SJCRH30 (cell line): Measurements from ENCODE around the gene CLEC4M. TPM values are rescaled to one million over a fixed set of nuclear protein-coding genes. Genes with fewer than 3 reads are reported as not detected.
"Not testable (repeated sequence)": the region's sequence is repeated elsewhere in the genome, so short reads cannot be mapped to it uniquely, and the experiment has no call there.

Source experiments
- DNase-seq, 2 experiments: peaks; one replicate each; pipeline ENCODE4 v3.0.0-alpha.2; 2015 to 2020
- H3K27ac ChIP-seq: fragments of 250-450 bp; sonication (Bioruptor Pico); 2 replicates; pipeline ENCODE4 v1.5.1; 2020; ENCODE audit warnings: mild to moderate bottlenecking, moderate library complexity
- H3K27me3 ChIP-seq: fragments of 250-450 bp; sonication (Bioruptor Pico); 2 replicates; pipeline ENCODE4 v1.5.1; 2020; ENCODE audit warnings: mild to moderate bottlenecking, moderate library complexity
- H3K36me3 ChIP-seq: fragments of 250-450 bp; sonication (Bioruptor Pico); 2 replicates; pipeline ENCODE4 v1.5.1; 2020; ENCODE audit warnings: mild to moderate bottlenecking, moderate library complexity
- H3K4me1 ChIP-seq: fragments of 250-450 bp; sonication (Bioruptor Pico); 2 replicates; pipeline ENCODE4 v1.5.1; 2020; ENCODE audit warnings: mild to moderate bottlenecking, moderate library complexity
- H3K4me3 ChIP-seq: fragments of 250-450 bp; sonication (Bioruptor Pico); 2 replicates; pipeline ENCODE4 v1.5.1; 2020; ENCODE audit warnings: mild to moderate bottlenecking, moderate library complexity
- H3K9me3 ChIP-seq: fragments of 250-450 bp; sonication (Bioruptor Pico); replicated peaks from 2 replicates; pipeline ENCODE4 v1.5.1; 2020; ENCODE audit warnings: mild to moderate bottlenecking, moderate library complexity
- total RNA-seq: library from RNA; depleted of rRNA; stranded (reverse); fragments of >200 nt; shearing (Covaris generic); gene quantifications from 2 replicates; pipeline ENCODE4 v1.2.3, GENCODE V29; 2014

The CLEC4M gene
- total RNA-seq, 1 experiment from 2014 or later = not detected

DNA sequence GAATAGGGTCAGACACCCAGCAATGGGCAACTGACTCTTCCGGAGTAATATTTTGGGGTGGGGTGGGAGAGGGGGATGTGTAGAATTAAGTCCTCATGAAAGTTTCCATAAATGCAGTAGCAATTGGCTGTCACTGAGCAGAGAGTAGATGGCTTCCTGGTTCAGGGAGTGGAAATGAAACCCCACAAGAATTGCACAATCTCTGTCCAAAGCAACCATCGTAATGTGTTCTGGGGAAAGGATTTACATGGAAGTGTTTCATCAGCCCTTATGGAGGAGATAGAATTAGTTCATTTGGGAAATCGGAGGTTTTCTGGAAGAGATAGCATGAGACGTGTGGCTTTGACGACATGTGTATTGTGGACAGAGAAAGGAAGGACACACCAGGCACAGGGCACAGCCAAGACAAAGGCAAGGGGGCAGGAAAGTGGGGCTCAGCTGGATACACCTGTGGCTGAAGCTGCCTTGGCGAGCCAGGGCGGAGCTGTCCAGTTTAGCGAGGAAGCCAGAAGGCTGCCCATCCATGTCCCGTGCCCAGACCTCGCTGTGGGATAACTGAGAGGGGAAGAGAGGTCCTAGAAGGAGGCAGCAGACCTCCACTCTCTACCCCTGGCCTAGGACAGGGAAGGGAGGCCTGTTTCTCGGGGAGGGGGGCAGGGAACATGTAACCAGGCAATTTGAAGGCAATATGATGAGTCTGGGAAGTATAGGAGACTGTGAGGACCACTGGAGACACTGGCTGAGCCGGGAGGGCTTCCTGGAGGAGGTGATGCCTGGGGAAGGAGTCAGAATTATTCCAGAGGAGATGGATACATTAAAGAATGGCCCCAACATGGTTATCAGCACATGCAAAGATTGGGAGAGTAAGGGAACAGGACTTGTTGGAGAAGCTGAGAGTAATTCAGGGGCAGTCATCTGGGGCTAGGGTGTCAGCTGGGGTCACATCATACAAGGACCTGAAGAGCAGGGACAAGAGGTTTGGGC is 28.5 kb upstream of the CLEC4M start:
- no peaks in the 10 kb centered on the region; the same call in 1 of the 2 replicates for H3K27me3 ChIP-seq

DNA sequence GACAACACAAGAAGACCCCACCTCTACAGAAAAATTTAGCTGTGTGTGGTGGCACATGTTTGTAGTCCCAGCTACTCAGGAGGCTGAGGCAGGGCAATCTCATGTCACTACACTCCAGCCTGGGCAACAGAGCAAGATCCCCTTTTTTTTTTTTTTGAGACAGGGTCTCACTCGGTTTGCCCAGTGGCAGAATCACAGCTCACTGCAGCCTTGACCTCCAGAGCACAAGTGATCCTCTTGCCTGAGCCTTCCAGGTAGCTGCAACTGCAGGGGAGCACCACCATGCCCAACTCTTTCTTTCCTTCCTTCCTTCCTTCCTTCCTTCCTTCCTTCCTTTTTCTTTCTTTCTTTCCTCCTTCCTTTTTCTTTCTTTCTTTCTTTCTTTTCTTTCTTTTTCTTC is 26.9 kb upstream of the CLEC4M start:
- no peak for DNase-seq
- Histone ChIP-seq H3K9me3 (no peaks in the 10 kb centered on the region), H3K4me1 (no peaks in the 10 kb centered on the region), H3K4me3 (no peak overlapping the region), H3K36me3 (no peaks in the 10 kb centered on the region), H3K27ac (no peak overlapping the region), H3K27me3 (no peaks in the 10 kb centered on the region; the same call in 1 of the 2 replicates)

More for the DNA sequence above, 28.5 kb upstream of the CLEC4M start:
- Histone ChIP-seq H3K36me3 (no peaks in the 10 kb centered on the region), H3K9me3 (no peaks in the 10 kb centered on the region), H3K4me3 (no peak overlapping the region), H3K4me1 (no peaks in the 10 kb centered on the region), H3K27ac (no peak overlapping the region)
- DNase-seq = no peak

DNA sequence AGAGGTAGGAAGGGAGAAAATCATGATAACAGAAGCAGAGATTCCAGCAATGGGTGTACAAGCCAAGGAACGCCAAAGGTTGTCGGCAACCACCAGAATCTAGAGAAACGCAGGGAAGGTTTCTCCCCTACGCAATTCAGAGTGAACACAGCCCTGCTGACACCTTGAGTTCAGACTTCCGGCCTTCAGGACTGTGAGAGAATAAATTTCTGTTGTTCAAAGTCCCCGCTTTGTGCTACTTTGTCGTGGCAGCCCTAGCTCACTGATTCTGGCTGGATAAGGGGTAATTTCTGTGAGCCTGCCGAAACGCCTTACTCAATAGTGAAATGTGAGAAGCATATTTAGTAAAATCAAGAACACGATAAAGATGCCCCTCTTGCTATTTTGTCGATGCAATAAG is 25.8 kb upstream of the CLEC4M start:
- no peak for DNase-seq
- Histone ChIP-seq H3K27ac (no peak overlapping the region), H3K4me1 (no peaks in the 10 kb centered on the region), H3K36me3 (no peaks in the 10 kb centered on the region), H3K27me3 (no peaks in the 10 kb centered on the region; the same call in 1 of the 2 replicates), H3K4me3 (no peak overlapping the region), H3K9me3 (no peaks in the 10 kb centered on the region)

- no peaks in the 10 kb centered on the region for H3K4me1 ChIP-seq
- no peaks in the 10 kb centered on the region for H3K9me3 ChIP-seq
- no peak overlapping the region for H3K4me3 ChIP-seq
- no peaks in the 10 kb centered on the region; the same call in 1 of the 2 replicates for H3K27me3 ChIP-seq
- DNase-seq = no peak
- no peaks in the 10 kb centered on the region for H3K36me3 ChIP-seq
- no peak overlapping the region for H3K27ac ChIP-seq
Measured at GRCh38 chr19:7738023-7738422, 25.0 kb upstream of the CLEC4M start.

DNA sequence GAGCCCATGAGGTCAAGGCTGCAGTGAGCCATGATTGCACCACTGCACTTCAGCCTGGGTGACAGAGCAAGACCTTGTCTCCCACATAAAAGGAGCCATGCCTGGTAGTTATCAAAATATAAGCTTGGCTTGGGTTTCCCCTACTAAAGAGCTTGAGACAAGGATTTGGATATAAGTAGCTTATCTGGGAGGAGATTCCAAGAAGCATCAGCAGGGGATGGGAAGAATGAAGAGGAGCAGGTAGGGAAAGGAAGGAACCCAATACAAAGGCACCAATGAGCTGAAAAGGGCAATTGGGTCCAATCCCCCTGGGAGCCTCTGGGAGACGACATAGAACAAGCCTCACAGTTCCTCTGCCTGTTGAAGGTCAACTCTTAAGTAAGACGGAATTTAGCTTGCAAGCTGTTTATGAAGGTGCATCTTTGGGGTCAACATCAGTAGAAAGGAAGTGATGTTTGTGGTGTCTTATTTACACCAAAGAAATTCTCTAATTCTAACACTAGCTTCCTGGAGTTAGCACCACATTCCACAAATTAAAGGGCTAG is 23.8 kb upstream of the CLEC4M start:
- Histone ChIP-seq H3K27me3 (no peaks in the 10 kb centered on the region; the same call in 1 of the 2 replicates), H3K4me1 (no peaks in the 10 kb centered on the region), H3K27ac (no peak overlapping the region), H3K4me3 (no peak overlapping the region), H3K9me3 (no peaks in the 10 kb centered on the region), H3K36me3 (no peaks in the 10 kb centered on the region)
- no peak for DNase-seq

GRCh38 chr19:7739801-7740681 is 23.0 kb upstream of the CLEC4M start:
- Histone ChIP-seq H3K4me3 (no peak overlapping the region), H3K27ac (no peak overlapping the region)

DNA sequence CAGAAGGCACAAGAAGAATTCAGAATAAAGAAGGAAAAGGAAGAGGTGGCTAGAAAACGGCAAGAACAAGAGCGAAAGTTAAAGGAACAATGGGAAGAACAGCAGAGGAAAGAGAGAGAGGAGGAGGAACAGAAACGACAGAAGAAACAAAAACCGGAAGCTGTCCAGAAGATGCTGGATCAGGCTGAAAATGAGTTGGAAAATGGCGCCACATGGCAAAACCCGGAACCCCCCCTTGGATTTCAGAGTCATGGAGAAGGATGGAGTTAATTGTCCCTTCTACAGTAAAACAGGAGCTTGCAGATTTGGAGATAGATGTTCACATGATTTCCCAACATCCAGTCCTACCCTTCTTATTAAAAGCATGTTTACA is 22.4 kb upstream of the CLEC4M start:
- Histone ChIP-seq H3K36me3 (no peaks in the 10 kb centered on the region), H3K4me3 (no peak overlapping the region)

More at GRCh38 chr19:7739801-7740681, 23.0 kb upstream of the CLEC4M start:
- no peak for DNase-seq
- Histone ChIP-seq H3K4me1 (no peaks in the 10 kb centered on the region), H3K36me3 (no peaks in the 10 kb centered on the region), H3K27me3 (no peaks in the 10 kb centered on the region; the same call in 1 of the 2 replicates), H3K9me3 (no peaks in the 10 kb centered on the region)

DNA sequence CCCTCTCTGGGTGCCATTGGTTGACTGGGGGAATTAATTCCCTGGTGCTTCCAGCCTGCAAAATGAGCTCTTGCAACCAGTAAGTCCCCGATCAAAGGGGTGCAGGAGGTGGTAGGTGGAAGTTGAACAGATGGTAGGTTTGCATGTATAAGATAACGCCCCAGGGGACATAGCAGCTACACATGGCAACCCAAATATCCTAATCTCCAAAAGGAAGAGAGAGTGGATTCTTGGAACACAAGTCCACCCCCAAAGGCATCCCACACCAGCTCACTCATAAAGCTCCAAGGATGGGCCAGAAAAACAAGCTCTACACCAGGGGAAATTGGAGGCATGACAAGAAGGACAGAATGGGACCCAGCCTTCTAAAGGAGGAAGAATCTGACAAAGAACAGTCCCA is 20.5 kb upstream of the CLEC4M start:
- Histone ChIP-seq H3K27ac (no peak overlapping the region), H3K27me3 (no peaks in the 10 kb centered on the region; the same call in 1 of the 2 replicates), H3K4me1 (no peaks in the 10 kb centered on the region), H3K36me3 (no peaks in the 10 kb centered on the region), H3K9me3 (no peaks in the 10 kb centered on the region), H3K4me3 (no peak overlapping the region)
- DNase-seq = no peak

More for the DNA sequence above, 22.4 kb upstream of the CLEC4M start:
- Histone ChIP-seq H3K27me3 (no peaks in the 10 kb centered on the region; the same call in 1 of the 2 replicates), H3K4me1 (no peaks in the 10 kb centered on the region), H3K9me3 (no peaks in the 10 kb centered on the region), H3K27ac (no peak overlapping the region)
- no peak for DNase-seq

GRCh38 chr19:7742991-7743390 is 20.1 kb upstream of the CLEC4M start:
- Histone ChIP-seq H3K4me3 (no peak overlapping the region), H3K27me3 (no peaks in the 10 kb centered on the region; the same call in 1 of the 2 replicates), H3K9me3 (no peaks in the 10 kb centered on the region), H3K27ac (no peak overlapping the region), H3K36me3 (no peaks in the 10 kb centered on the region), H3K4me1 (no peaks in the 10 kb centered on the region)
- DNase-seq = no peak

DNA sequence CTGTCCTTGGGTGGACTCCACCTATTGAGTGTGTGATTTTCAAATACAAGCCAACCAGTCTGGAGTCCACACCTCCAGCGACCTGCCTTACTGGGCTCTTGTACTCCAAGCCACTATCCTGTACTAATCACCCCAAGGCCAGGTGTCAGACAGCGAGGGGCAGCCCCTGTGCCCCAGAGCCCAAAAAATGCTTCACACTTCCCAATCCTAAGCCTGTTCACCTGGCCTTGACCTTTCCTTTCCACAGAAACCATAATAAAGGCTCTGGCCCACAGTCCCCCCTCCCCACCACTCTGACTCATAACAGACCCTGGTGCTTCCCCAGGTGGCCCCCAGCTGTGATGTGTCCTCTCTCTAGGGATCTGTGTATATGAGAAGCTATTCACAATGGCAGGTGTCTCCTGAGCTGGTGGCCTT is 19.6 kb upstream of the CLEC4M start:
- H3K27me3 ChIP-seq = no peaks in the 10 kb centered on the region; the same call in 1 of the 2 replicates
- H3K4me1 ChIP-seq = no peaks in the 10 kb centered on the region
- no peaks in the 10 kb centered on the region for H3K36me3 ChIP-seq
- no peak overlapping the region for H3K27ac ChIP-seq
- DNase-seq = no peak
- no peak overlapping the region for H3K4me3 ChIP-seq
- H3K9me3 ChIP-seq = no peaks in the 10 kb centered on the region

- H3K27ac ChIP-seq = no peak overlapping the region
- DNase-seq = no peak
- no peaks in the 10 kb centered on the region for H3K4me1 ChIP-seq
- no peaks in the 10 kb centered on the region for H3K9me3 ChIP-seq
- H3K36me3 ChIP-seq = no peaks in the 10 kb centered on the region
- no peaks in the 10 kb centered on the region for H3K27me3 ChIP-seq
- H3K4me3 ChIP-seq = no peak overlapping the region
Measured at GRCh38 chr19:7744199-7744786, 18.8 kb upstream of the CLEC4M start.

DNA sequence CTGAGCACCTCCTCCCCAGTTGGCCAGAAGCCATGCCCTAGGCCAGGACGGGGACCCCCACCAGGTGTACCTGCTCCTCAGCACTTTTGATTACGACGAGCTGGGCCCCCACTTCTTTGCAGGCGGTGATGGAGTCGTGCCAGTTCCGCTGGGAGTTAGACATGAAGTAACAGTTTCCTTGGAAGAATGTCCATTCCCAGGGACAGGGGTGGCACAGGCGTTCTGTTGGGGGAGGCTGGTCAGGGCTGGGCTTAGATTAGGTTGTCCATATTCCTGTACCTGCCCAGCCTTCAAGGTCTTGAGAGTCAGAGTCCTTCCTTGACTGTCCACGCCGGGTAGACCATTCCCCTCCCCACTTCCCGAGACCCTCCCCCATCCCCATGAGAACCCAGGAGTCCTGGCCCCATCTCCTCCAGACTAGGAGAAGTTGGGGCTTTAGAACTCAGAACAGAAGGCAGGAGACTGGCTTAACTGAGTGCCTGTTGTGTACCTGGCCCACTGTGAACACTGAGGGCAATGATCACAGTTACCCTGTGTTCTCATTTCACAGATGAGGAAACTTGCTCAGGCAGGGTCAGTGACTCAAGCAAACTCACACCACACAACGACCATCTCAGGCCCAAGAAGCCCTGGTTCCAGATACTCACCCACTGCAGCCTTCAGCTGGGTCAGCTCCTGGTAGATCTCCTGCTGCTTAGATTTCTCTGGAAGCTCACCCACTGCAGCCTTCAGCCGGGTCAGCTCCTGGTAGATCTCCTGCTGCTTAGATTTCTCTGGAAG is 18.0 kb upstream of the CLEC4M start:
- H3K9me3 ChIP-seq = no peaks in the 10 kb centered on the region
- no peak overlapping the region for H3K27ac ChIP-seq
- no peak for DNase-seq
- H3K4me3 ChIP-seq = no peak overlapping the region
- no peaks in the 10 kb centered on the region for H3K36me3 ChIP-seq
- H3K27me3 ChIP-seq = no peaks in the 10 kb centered on the region
- H3K4me1 ChIP-seq = no peaks in the 10 kb centered on the region

- not testable (repeated sequence) for DNase-seq, H3K27me3 ChIP-seq, H3K9me3 ChIP-seq, H3K4me1 ChIP-seq, H3K4me3 ChIP-seq, H3K36me3 ChIP-seq, H3K27ac ChIP-seq
Measured at GRCh38 chr19:7746306-7746705, 16.7 kb upstream of the CLEC4M start.
